Esophagus squamous epithelium (tissue), 4 donors: ENCODE data around the gene TMEM95.
"Not testable (repeated sequence)": the region's sequence is repeated elsewhere in the genome, so short reads cannot be mapped to it uniquely, and the experiment has no call there.

ENCODE experiments used
- CTCF ChIP-seq, 6 experiments: fragments of 450-650 bp in 4 of 6; fragments of 200-600 bp in 2 of 6; sonication (generic) in 2 of 6; IDR thresholded peaks; one replicate each; pipeline ENCODE4 v1.5.1; 2016 to 2019; ENCODE audit warnings: antibody characterized with exemption in 6 of 6, mild to moderate bottlenecking in 4 of 6, moderate library complexity in 4 of 6
- POLR2A ChIP-seq, 4 donors: fragments of 450-650 bp; IDR thresholded peaks; one replicate each; pipeline ENCODE4 v1.6.1; 2017; ENCODE audit warnings: antibody characterized with exemption in 4 of 4, mild to moderate bottlenecking in 4 of 4, moderate library complexity in 3 of 4

- not testable (repeated sequence) for TF ChIP-seq CTCF, POLR2A (IDR thresholded peaks at IDR 0.05)
Measured at GRCh38 chr17:7368599-7368994, 13.6 kb downstream of the TMEM95 start.
